Glutamatergic neuron (in vitro differentiated cells): ENCODE data around the gene MPHOSPH9. TPM values are rescaled to one million over a fixed set of nuclear protein-coding genes. Genes with fewer than 3 reads are reported as not detected.

ENCODE experiments used
- DNase-seq: peaks from one replicate; pipeline ENCODE4 v3.0.0; 2022
- H3K27ac Mint-ChIP-seq: one replicate; pipeline ENCODE4 v1.8.0; 2020; ENCODE audit warnings: mild to moderate bottlenecking, mixed read lengths, inconsistent platforms; ENCODE audit not compliant: unreplicated experiment
- H3K27me3 Mint-ChIP-seq: one replicate; pipeline ENCODE4 v1.8.0; 2020; ENCODE audit warnings: mild to moderate bottlenecking, moderate library complexity, mixed read lengths, inconsistent platforms; ENCODE audit not compliant: unreplicated experiment
- H3K36me3 Mint-ChIP-seq: one replicate; pipeline ENCODE4 v1.8.0; 2020; ENCODE audit warnings: mild to moderate bottlenecking, mixed read lengths, inconsistent platforms; ENCODE audit not compliant: unreplicated experiment
- H3K4me1 Mint-ChIP-seq: one replicate; pipeline ENCODE4 v1.8.0; 2020; ENCODE audit warnings: mild to moderate bottlenecking, low read depth, mixed read lengths, inconsistent platforms; ENCODE audit not compliant: unreplicated experiment
- H3K4me3 Mint-ChIP-seq: one replicate; pipeline ENCODE4 v1.8.0; 2020; ENCODE audit warnings: mild to moderate bottlenecking, mixed read lengths, inconsistent platforms; ENCODE audit not compliant: unreplicated experiment
- H3K9me3 Mint-ChIP-seq: one replicate; pipeline ENCODE4 v1.8.0; 2020; ENCODE audit warnings: mild to moderate bottlenecking, moderate library complexity, mixed read lengths, inconsistent platforms; ENCODE audit not compliant: unreplicated experiment
- CTCF ChIP-seq: fragments of 200-600 bp; sonication (generic); IDR thresholded peaks from one replicate; pipeline ENCODE4 v1.5.0; 2021; ENCODE audit not compliant: partially characterized antibody, unreplicated experiment
- total RNA-seq: library from RNA; stranded (reverse); fragmentation: NEBNext Ultra II Directional; extraction: Animal tissue kit (Norgen Biotek cat#: 25700); gene quantifications from one replicate; pipeline ENCODE4 v1.2.1, GENCODE V29; 2021; ENCODE audit not compliant: unreplicated experiment

Gene MPHOSPH9
- total RNA-seq, 1 donor from 2014 or later, result 38.4 TPM

DNA sequence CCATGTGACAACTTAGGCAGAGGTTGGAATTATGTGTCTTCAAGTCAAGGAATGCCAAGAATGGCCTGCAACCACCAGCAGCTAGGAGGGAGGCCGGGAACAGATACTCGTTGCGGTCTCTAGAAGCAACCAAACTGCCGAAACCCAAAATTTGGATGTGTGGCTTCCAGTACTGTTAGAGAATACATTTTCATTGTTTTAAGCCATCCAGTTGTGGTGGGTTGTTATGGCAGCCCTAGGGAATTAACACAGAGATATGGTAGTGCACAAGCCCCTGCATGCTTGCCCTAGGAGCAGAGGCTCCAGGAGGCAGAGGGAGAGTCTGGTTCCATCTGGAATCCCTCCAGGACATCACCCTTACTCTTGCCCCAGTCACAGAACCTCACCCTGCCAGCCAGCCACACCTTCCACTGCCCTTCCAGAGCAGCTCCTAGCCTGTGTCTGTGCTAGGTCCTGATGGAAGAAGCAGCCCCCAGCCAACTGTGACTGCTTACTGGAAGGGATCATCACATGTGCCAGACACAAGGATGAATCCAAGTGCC lies 101.6 kb downstream of the MPHOSPH9 start:
- Mint-ChIP-seq H3K4me3 (no peak overlapping the region), H3K9me3 (no peaks in the 10 kb centered on the region), H3K4me1 (peaks cover 4% of the 10 kb centered on the region), H3K27me3 (peaks cover 2% of the 10 kb centered on the region), H3K27ac (no peak overlapping the region), H3K36me3 (no peaks in the 10 kb centered on the region)
- no peak for TF ChIP-seq CTCF
- no peak for DNase-seq

GRCh38 chr12:123129621-123130020 lies 103.3 kb downstream of the MPHOSPH9 start:
- Mint-ChIP-seq H3K4me1 (peaks cover 4% of the 10 kb centered on the region), H3K4me3 (no peak overlapping the region), H3K9me3 (no peaks in the 10 kb centered on the region), H3K27ac (no peak overlapping the region), H3K36me3 (no peaks in the 10 kb centered on the region), H3K27me3 (peaks cover 2% of the 10 kb centered on the region)
- no peak for TF ChIP-seq CTCF
- no peak for DNase-seq

- Mint-ChIP-seq H3K27ac (no peak overlapping the region), H3K36me3 (no peaks in the 10 kb centered on the region), H3K4me3 (no peak overlapping the region), H3K9me3 (peaks cover 3% of the 10 kb centered on the region), H3K4me1 (peaks cover 5% of the 10 kb centered on the region), H3K27me3 (no peaks in the 10 kb centered on the region)
- no peak for TF ChIP-seq CTCF
- DNase-seq, result no peak
These were observed 105.8 kb downstream of the MPHOSPH9 start for GRCh38 chr12:123127182-123127495.

DNA sequence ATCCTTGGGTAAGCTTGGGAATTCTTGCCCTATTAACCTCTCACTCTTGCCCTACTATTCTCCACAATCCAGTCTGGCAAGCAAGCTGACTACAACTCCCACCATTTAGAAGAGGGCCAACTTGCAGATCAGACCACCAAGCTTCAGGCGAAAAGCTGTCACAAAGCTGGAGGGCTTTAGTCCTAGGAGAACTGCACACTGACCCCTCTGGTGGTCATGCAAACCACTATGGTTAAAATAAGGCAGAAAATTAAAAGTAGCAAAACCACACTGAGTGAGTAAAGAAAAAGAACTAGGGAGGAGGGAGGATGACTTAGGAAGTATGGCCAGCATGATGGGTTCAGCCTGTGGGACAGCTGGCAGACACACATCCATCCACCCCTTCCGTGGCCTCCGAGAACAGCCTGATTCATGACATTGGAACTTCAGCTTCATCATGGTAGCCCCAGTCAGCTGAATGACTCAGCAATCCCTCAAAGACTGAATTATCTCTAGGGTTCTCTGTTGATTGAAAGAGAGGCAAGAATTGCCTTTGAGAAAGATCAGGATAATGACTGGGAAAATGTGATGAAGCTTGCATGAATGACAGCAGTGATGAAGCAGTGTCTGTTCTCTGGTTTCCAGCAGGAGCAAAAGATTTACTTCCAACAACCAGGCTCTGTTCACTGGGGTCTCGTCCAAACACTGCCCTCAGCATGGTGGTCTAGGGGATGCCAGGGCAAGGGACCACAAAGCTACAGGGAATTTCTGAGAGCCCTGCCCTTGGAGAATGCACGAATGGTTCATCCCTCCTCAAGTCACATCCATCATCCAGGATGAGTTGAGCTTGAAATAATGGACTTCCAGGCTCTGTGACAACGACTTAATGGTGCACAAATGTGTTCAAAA lies 106.4 kb downstream of the MPHOSPH9 start:
- no peaks in the 10 kb centered on the region for H3K27me3 Mint-ChIP-seq
- no peaks in the 10 kb centered on the region for H3K36me3 Mint-ChIP-seq
- DNase-seq, result no peak
- TF ChIP-seq CTCF, result no peak
- H3K4me3 Mint-ChIP-seq, result no peak overlapping the region
- H3K9me3 Mint-ChIP-seq, result peaks cover 3% of the 10 kb centered on the region
- H3K27ac Mint-ChIP-seq, result no peak overlapping the region
- H3K4me1 Mint-ChIP-seq, result peaks cover 4% of the 10 kb centered on the region

DNA sequence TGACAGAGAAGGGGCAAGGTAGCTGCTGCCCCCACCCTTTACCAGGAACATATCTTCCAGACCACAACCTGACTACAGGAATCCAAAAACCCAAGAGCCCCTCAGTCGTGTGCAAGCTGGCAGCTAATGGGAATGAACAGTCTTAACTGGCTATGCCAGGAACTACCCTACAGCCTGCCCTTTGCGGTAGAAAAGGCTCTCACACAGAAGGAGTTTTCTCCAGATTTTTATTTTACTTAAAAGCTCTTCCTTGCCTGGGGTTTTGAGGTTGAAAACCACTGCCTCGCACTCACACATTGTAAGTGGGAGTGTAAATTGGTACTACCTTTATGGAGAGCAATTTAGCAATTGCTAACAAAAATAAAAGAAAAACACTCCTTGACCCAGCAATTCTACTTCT lies 110.3 kb downstream of the MPHOSPH9 start:
- Mint-ChIP-seq H3K27me3 (no peaks in the 10 kb centered on the region), H3K4me3 (no peak overlapping the region), H3K9me3 (peaks cover 3% of the 10 kb centered on the region), H3K4me1 (peaks cover 16% of the 10 kb centered on the region), H3K27ac (no peak overlapping the region), H3K36me3 (no peaks in the 10 kb centered on the region)
- no peak for DNase-seq
- TF ChIP-seq CTCF, result no peak
